Measurements from ENCODE around the gene WSCD1. TPM values are rescaled to one million over a fixed set of nuclear protein-coding genes. Genes with fewer than 3 reads are reported as not detected.

The WSCD1 gene
- total RNA-seq, 4 donors from 2014 or later, result 0.21 to 5.7 (median 1.6) TPM

DNA sequence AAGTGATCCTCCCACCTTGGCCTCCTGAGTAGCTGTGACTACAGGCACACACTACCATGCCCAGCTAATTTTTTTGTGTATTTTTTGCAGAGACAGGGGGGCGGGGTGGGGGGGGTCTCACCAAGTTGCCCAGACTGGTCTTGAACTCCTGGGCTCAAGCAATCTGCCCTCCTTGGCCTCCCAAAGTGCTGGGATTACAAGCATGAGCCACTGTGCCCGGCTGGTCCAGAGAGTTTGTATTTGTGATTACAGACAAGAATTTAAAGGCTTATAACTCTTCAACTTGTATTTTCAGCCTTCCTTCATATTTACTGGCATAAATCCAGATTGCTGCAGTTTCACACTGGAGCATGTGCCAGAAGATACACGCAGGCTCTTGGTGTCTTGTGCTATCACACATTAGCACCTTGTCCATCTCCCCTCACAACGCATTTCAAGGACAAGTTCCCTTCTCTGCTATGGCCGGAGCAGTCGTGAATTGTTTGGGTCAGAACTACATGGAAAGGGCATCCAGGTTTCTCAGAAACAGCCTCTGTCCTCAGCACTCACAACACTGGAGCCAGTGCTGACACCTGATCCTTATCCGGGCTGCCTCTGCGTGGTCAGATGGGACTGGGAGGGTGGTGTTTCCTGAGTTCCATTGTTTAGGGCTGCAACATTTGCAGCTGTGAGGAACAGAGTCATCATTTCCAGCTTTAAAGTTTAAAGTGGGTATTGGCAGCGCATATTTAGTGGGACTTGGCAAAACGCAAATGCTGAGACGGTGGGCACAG, 28.1 kb downstream of the WSCD1 start:
- no peak overlapping the region for H3K4me3 ChIP-seq
- peak overlapping the region in 2 of 4 donors; percentile 9 to 50 for H3K27ac ChIP-seq
- H3K9me3 ChIP-seq, result no peaks in the 10 kb centered on the region
- 46 to 51% methylated on average over 11 of the region's 11 CpGs for WGBS, 2 donors
- no peaks in the 10 kb centered on the region for H3K27me3 ChIP-seq
- no peaks in the 10 kb centered on the region for H3K36me3 ChIP-seq
- TF ChIP-seq EP300 (IDR thresholded peaks at IDR 0.05) (peak in 1 of 2 donors; percentile 32), POLR2A (IDR thresholded peaks at IDR 0.05) (no peak)
- TF ChIP-seq, protein P1, sequence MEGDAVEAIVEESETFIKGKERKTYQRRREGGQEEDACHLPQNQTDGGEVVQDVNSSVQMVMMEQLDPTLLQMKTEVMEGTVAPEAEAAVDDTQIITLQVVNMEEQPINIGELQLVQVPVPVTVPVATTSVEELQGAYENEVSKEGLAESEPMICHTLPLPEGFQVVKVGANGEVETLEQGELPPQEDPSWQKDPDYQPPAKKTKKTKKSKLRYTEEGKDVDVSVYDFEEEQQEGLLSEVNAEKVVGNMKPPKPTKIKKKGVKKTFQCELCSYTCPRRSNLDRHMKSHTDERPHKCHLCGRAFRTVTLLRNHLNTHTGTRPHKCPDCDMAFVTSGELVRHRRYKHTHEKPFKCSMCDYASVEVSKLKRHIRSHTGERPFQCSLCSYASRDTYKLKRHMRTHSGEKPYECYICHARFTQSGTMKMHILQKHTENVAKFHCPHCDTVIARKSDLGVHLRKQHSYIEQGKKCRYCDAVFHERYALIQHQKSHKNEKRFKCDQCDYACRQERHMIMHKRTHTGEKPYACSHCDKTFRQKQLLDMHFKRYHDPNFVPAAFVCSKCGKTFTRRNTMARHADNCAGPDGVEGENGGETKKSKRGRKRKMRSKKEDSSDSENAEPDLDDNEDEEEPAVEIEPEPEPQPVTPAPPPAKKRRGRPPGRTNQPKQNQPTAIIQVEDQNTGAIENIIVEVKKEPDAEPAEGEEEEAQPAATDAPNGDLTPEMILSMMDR (IDR thresholded peaks at IDR 0.05), result no peak
- H3K4me1 ChIP-seq, result no peaks in the 10 kb centered on the region
- no peak for DNase-seq (ENCODE audit: low spot score in 2 of 2)

DNA sequence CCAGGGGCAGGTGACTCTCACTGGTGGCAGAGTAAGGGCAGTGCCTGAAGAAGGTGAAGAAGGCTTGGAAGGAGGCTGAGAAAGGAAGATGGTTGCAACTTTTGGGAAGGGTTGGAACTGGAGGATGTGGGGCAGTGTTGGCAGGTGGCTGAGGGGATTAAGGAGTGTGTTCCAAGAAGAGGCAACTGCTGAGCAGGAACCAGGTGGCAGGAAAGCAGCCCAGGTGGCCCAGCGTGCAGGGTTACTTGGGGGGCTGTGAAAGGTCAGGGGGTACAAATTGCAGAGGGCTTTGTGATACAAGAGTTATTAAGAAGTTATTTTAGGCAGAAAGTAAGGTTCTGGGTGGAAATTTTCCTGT, 28.6 kb downstream of the WSCD1 start:
- H3K36me3 ChIP-seq, result no peaks in the 10 kb centered on the region
- H3K27ac ChIP-seq, result peak overlapping the region in 1 of 4 donors; percentile 9
- no peaks in the 10 kb centered on the region for H3K4me1 ChIP-seq
- H3K9me3 ChIP-seq, result no peaks in the 10 kb centered on the region
- no peaks in the 10 kb centered on the region for H3K27me3 ChIP-seq
- no peak overlapping the region for H3K4me3 ChIP-seq
- TF ChIP-seq POLR2A (IDR thresholded peaks at IDR 0.05) (no peak), EP300 (IDR thresholded peaks at IDR 0.05) (no peak)
- TF ChIP-seq, protein P1 (IDR thresholded peaks at IDR 0.05), result no peak
- WGBS, 2 donors, result 64 to 74% methylated on average over 1 of the region's 1 CpG
- no peak for DNase-seq (ENCODE audit: low spot score in 2 of 2)

GRCh38 chr17:6099492-6099891, 29.3 kb downstream of the WSCD1 start:
- TF ChIP-seq POLR2A (IDR thresholded peaks at IDR 0.05), result no peak
- TF ChIP-seq, protein P1 (IDR thresholded peaks at IDR 0.05), result no peak
- Histone ChIP-seq H3K27me3 (no peaks in the 10 kb centered on the region), H3K27ac (no peak overlapping the region), H3K36me3 (no peaks in the 10 kb centered on the region), H3K4me3 (no peak overlapping the region), H3K9me3 (no peaks in the 10 kb centered on the region), H3K4me1 (no peaks in the 10 kb centered on the region)
- 88 to 90% methylated on average over 8 of the region's 8 CpGs for WGBS, 2 donors
- no peak for DNase-seq (ENCODE audit: low spot score in 2 of 2)

DNA sequence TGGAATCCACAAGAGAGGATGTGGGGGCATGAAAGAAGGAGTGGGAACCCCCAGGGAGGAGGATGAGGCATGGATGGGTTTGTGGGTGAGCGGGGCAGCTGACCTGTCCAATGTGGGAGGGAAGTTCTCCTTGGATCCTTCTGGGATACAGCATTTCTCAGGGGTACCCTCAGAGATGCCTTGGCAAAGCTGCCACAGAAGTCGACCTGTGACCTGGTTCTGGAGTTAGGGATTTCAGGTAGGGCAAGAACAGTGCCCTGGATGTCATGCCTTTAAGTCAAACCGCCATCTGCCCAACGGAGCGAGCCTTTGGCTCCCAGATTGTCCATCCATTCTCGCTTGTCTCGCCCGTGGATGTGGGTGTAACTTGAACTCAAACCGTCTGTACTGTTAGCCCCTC, 30.0 kb downstream of the WSCD1 start:
- no peak for DNase-seq (ENCODE audit: low spot score in 2 of 2)
- H3K36me3 ChIP-seq, result no peaks in the 10 kb centered on the region
- no peak overlapping the region for H3K4me3 ChIP-seq
- WGBS, 2 donors, result 91 to 92% methylated on average over 9 of the region's 9 CpGs
- no peaks in the 10 kb centered on the region for H3K9me3 ChIP-seq
- H3K27me3 ChIP-seq, result no peaks in the 10 kb centered on the region
- no peaks in the 10 kb centered on the region for H3K4me1 ChIP-seq
- TF ChIP-seq POLR2A (IDR thresholded peaks at IDR 0.05), result no peak
- TF ChIP-seq, protein P1 (IDR thresholded peaks at IDR 0.05), result no peak
- no peak for TF ChIP-seq EP300 (IDR thresholded peaks at IDR 0.05)
- H3K27ac ChIP-seq, result no peak overlapping the region

DNA sequence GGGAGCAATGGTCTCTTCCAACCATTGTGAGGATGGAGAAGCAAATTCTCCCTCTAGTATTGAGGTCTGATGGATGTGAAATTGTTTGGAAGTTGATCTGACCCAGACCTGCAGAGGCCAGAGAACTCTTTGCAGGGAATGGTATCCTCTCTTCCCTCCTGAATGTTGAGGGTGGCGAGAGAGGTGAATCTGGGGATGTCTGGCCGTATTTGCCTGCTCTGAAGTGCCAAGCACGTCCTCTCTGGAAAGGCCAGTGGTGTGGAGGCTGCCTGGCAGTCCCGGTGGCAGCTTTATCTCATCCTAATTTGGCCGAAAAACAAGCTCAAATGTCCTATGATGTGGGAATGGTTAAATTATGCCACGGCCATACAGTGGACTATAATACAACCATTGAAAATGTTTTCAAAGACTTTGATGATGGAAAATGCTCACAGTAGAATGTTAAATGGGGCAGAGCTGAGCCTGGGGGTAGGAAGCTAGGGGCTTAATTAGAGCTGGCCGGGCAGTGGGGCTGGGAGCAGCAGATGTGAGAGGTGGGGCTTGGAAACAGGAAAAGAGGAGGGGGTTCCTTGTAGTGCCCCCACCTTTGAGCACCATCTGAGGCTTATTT, 30.8 kb downstream of the WSCD1 start:
- Histone ChIP-seq H3K4me3 (no peak overlapping the region), H3K9me3 (no peaks in the 10 kb centered on the region), H3K4me1 (no peaks in the 10 kb centered on the region), H3K27me3 (no peaks in the 10 kb centered on the region), H3K27ac (no peak overlapping the region), H3K36me3 (no peaks in the 10 kb centered on the region)
- TF ChIP-seq, protein P1 (IDR thresholded peaks at IDR 0.05), result no peak
- TF ChIP-seq POLR2A (IDR thresholded peaks at IDR 0.05), result no peak
- no peak for TF ChIP-seq EP300 (IDR thresholded peaks at IDR 0.05)
- DNase-seq (ENCODE audit: low spot score in 2 of 2), result no peak
- 78 to 85% methylated on average over 7 of the region's 7 CpGs for WGBS, 2 donors
